ENCODE measurements around the gene CNTNAP2. TPM values are rescaled to one million over a fixed set of nuclear protein-coding genes. Genes with fewer than 3 reads are reported as not detected.

CNTNAP2 gene
- total and polyA plus RNA-seq, 2 of the 8 experiments (the other 6 are each of a cell fraction or from before 2014, with no cell fraction given) = 27.9 to 71.0 TPM

- Histone ChIP-seq H3K4me1 (replicated peaks in 1 of 4; ENCODE audit: control insufficient read depth in 3 of 4, insufficient read depth in 4 of 4, low read length in 3 of 4) (peaks cover 0 to 5% (median 2%) of the 10 kb centered on the region in 4 experiments; a peak in 1 of 7 replicates), H3K79me2 (ENCODE audit: control insufficient read depth in 1 of 2, insufficient read depth in 2 of 2, low read length in 2 of 2) (no peaks in the 10 kb centered on the region), H3K27ac (ENCODE audit: low read depth, low read length) (no peak overlapping the region), H4K91ac (replicated peaks; ENCODE audit: insufficient read length, low read length) (no peak overlapping the region), H3K79me1 (ENCODE audit: low read depth, low read length) (no peaks in the 10 kb centered on the region), H2BK20ac (ENCODE audit: low read length) (no peak overlapping the region), H2BK120ac (replicated peaks; ENCODE audit: low read depth, low read length) (no peak overlapping the region), H3K18ac (ENCODE audit: extremely low read depth, low read length) (no peak overlapping the region), H3K14ac (ENCODE audit: insufficient read length) (no peak overlapping the region), H3K9ac (replicated peaks in 1 of 4; ENCODE audit: extremely low read depth in 1 of 4, low read depth in 3 of 4, low read length in 3 of 4) (no peak overlapping the region), H2BK12ac (ENCODE audit: low read depth, low read length) (no peak overlapping the region), H3K36me3 (ENCODE audit: control insufficient read depth in 2 of 4, insufficient read depth in 4 of 4, low read length in 3 of 4) (no peaks in the 10 kb centered on the region), H4K20me1 (replicated peaks in 1 of 2; ENCODE audit: control insufficient read depth in 1 of 2, insufficient read depth in 2 of 2, low read length in 2 of 2) (peaks cover 2 to 4% of the 10 kb centered on the region in 2 experiments), H4K8ac (ENCODE audit: extremely low read depth, insufficient read depth, low read length) (no peak overlapping the region), H3K23ac (ENCODE audit: insufficient read length) (no peak overlapping the region), H3K56ac (replicated peaks; ENCODE audit: insufficient read length, low read depth, low read length) (no peak overlapping the region), H4K5ac (ENCODE audit: insufficient read length, low read depth, low read length) (no peak overlapping the region), H3K9me3 (ENCODE audit: insufficient read depth in 2 of 2, low read depth in 1 of 2, low read length in 1 of 2) (no peaks in the 10 kb centered on the region; a peak in 1 of 4 replicates), H2AK5ac (ENCODE audit: low read depth, low read length) (no peak overlapping the region), H3K27me3 (replicated peaks in 1 of 4; ENCODE audit: control insufficient read depth in 3 of 4, extremely low read depth in 1 of 4, insufficient read depth in 3 of 4, low read length in 3 of 4) (peaks cover 18 to 36% (median 34%) of the 10 kb centered on the region in 4 experiments), H2AFZ (ENCODE audit: low read length) (no peak overlapping the region), H3K23me2 (ENCODE audit: low read depth, low read length) (no peaks in the 10 kb centered on the region), H3K4me2 (ENCODE audit: insufficient read depth in 1 of 2, low read depth in 2 of 2, low read length in 2 of 2) (no peak overlapping the region), H3K4ac (replicated peaks; ENCODE audit: insufficient read length, low read depth, low read length) (no peak overlapping the region), H2BK5ac (ENCODE audit: low read depth, low read length) (no peak overlapping the region), H2BK15ac (ENCODE audit: low read length) (no peak overlapping the region), H3K4me3 (ENCODE audit: extremely low read depth in 1 of 4, insufficient read depth in 2 of 4, low read depth in 3 of 4, low read length in 4 of 4) (no peak overlapping the region)
- POLR2A ChIA-PET (ENCODE audit: partially characterized antibody) = no interaction called here
- 95% methylated on average over 3 of the region's 3 CpGs; no CpG with 5 or more reads in 1 of the 2 experiments for WGBS, 2 experiments (ENCODE audit: extremely low coverage in 1 of 2, insufficient coverage in 1 of 2, insufficient read length in 1 of 2, insufficient replicate concordance in 2 of 2, low coverage in 1 of 2, low lambda C conversion rate in 2 of 2, missing lambda C conversion rate in 1 of 2)
- no peak for DNase-seq (ENCODE audit: low read depth in 1 of 2, low spot score in 2 of 2)
- TF ChIP-seq CBX5 (IDR thresholded peaks at IDR 0.05; ENCODE audit: low read depth, low read length) = no peak
- CTCF ChIA-PET (ENCODE audit: partially characterized antibody) = no interaction called here
- no peak for FAIRE-seq
These were observed 1911.6 kb downstream of the CNTNAP2 start for GRCh38 chr7:148028165-148028564.
